T1000 (cell line): ENCODE data around the gene INTS13.
A peak's percentile ranks its signal among the peaks of the same experiment; 100 is the strongest.
"Not testable (repeated sequence)": the region's sequence is repeated elsewhere in the genome, so short reads cannot be mapped to it uniquely, and the experiment has no call there.

Experiments used
- DNase-seq: peaks from one replicate; lab custom pipeline; 2025; ENCODE audit warnings: mixed read lengths; lab: John Stamatoyannopoulos, UW

INTS13 gene, protein sequence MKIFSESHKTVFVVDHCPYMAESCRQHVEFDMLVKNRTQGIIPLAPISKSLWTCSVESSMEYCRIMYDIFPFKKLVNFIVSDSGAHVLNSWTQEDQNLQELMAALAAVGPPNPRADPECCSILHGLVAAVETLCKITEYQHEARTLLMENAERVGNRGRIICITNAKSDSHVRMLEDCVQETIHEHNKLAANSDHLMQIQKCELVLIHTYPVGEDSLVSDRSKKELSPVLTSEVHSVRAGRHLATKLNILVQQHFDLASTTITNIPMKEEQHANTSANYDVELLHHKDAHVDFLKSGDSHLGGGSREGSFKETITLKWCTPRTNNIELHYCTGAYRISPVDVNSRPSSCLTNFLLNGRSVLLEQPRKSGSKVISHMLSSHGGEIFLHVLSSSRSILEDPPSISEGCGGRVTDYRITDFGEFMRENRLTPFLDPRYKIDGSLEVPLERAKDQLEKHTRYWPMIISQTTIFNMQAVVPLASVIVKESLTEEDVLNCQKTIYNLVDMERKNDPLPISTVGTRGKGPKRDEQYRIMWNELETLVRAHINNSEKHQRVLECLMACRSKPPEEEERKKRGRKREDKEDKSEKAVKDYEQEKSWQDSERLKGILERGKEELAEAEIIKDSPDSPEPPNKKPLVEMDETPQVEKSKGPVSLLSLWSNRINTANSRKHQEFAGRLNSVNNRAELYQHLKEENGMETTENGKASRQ

GRCh38 chr12:26937863-26938700 is at the start of gene INTS13, which contains the start of gene FGFR1OP2:
Gene INTS13, minus strand, starts transcription at chr12:26937981. Its CDS starts 1,178 bp downstream, at chr12:26936803.
Gene FGFR1OP2, plus strand, starts transcription at chr12:26938470. Its CDS starts 15,689 bp downstream, at chr12:26954159.
- DNase-seq = peak; percentile 99

GRCh38 chr12:26982866-26983265 is 45.1 kb upstream of the INTS13 start:
- DNase-seq = no peak

DNA sequence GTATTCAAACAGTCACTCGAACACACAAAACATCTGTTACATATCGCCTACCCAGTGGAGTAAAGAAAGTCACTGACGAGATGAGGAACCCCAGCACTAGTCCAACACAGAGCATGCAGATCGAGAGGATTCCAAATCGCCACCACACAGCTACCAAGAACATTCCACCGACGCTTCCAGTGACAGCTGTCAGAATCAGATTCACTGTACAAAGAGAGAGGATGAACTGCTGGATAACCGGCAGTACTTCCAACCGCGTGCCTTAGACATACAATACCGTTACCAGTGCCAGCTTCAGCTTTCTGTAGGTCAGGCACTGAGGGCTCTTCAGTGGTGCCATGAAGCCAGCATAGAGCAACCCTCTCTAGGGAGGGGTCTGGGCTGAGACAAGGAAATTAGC is 42.0 kb upstream of the INTS13 start:
- DNase-seq = no peak

DNA sequence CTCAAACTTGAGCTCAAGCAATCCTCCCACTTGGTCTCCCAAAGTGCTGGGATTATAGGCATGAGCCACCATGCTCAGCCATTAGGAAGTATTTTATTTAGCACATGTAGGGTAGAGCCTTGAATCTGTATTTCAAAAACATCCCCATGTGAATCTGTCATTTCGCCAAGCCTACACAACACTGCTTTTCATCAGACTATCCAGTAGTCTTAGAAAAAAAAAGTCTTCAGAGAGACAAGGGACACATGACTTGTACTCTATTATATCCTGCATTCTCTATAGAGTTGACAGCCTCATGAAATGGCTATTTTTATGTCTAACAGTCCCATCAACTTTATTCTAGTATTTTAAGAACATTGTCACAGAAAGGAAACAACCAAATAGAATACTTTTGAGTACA is 41.0 kb upstream of the INTS13 start:
- DNase-seq = no peak

DNA sequence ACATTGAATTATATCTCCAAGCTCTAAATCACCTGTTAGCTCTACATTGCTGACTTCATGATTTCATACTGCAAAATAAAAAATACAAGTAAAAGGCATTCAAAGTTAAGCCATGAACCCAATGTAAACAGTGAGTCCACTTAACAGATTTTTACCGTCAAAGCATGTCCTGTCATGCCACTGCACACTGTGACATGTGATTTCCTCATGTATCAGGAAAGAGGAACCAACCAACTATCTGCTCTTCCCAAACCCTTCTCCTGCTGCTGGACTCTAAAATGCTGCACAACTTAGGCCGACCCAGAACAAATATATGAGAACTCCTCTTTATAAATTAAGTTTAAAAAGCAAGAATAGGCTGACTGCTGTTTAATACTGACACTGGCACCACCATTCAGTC is 38.9 kb upstream of the INTS13 start:
- no peak for DNase-seq

- DNase-seq = no peak
These were observed 34.2 kb upstream of the INTS13 start for GRCh38 chr12:26971963-26972362.

- no peak for DNase-seq
These were observed 32.4 kb upstream of the INTS13 start for GRCh38 chr12:26970136-26970535.

GRCh38 chr12:26966842-26967241 is 29.1 kb upstream of the INTS13 start:
- DNase-seq = no peak

- no peak for DNase-seq
These were observed 25.6 kb upstream of the INTS13 start for GRCh38 chr12:26963413-26963812.

- no peak for DNase-seq
These were observed 24.0 kb upstream of the INTS13 start for GRCh38 chr12:26961803-26962202.

GRCh38 chr12:26961391-26961790 is 23.6 kb upstream of the INTS13 start:
- DNase-seq = not testable (repeated sequence)

DNA sequence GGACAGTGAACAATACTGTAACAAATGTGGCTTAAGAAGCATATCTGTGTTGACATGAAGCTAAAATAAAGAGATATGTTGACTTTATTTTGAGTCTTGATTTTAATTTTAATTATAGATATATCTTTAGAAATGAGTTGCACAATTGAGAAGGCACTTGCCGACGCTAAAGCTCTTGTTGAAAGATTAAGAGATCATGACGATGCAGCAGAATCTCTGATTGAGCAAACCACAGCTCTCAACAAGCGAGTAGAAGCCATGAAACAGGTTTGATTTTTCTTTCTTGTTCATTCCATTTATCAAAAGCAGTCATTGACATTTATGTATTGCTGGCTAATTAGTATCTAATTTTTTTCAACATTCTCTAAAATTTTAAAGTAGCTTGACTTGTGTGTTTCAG is 16.2 kb upstream of the INTS13 start:
- DNase-seq = no peak

DNA sequence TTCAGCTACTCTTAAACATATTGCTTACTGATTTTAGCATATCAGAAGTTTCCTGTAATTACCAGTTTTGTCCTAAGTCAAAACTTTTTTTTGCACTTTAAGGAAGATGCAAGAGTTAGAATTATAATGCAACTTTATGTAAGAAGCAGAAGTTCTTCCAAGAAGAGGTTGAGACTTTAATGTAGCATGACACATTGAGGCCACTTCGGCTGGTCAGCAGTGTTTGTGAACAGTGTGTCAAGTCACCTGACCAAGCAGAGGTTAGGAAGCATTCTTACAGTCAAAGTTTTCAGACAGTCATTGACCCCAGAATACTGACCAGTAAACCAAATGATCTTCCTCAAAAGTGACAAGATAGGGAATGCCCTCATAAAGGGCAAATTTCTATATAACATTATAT is 15.7 kb upstream of the INTS13 start:
- DNase-seq = no peak

GRCh38 chr12:26948309-26948708 is 10.5 kb upstream of the INTS13 start:
- no peak for DNase-seq

DNA sequence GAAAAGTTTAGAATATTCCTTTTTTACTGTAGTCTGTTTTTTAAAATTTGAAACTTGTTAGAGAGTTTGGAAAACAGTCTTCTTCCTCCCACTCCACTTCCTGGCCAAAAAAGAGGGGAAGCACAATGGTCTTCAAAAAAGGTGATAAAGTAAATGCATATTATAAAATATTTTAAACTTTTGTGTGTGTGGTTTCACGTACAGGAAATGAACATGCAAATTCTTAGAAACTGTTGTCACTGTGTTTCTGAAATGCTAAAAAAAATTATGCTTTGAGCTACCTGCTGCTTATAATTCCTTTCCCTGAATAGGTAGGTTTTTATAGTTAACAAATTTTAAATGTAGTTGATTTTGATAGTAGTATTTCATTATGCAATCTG is 3.4 kb upstream of the INTS13 start:
- DNase-seq = no peak

GRCh38 chr12:26940516-26941214 is 2.9 kb upstream of the INTS13 start:
- no peak for DNase-seq

DNA sequence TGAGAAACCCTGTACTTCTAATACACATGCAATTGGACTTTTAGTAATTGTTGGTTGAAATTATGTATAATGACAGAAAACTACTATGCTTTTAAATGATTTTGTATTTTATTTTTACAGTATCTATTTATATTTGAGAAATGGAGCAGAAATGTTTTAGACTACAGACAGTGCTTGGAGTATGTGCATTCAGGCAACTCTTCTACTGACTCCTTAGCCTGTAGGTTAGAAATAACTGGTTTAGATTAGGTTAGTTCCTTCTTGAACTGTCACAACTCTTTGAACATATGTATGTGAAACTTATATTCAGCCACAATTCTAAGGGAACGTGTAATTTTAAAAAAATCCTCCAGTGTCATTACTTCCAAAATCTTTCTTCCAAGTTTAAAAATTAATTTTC is 2.2 kb upstream of the INTS13 start:
- DNase-seq = no peak

GRCh38 chr12:26939192-26939832 is 1.5 kb upstream of the INTS13 start:
- no peak for DNase-seq

- DNase-seq = peak; percentile 63
These were observed 901 bp upstream of the INTS13 start for GRCh38 chr12:26938701-26939062.

GRCh38 chr12:26937443-26937862 is 328 bp downstream of the INTS13 start:
- DNase-seq = no peak
